ENCODE results near the gene CYP2B6. TPM values are rescaled to one million over a fixed set of nuclear protein-coding genes. Genes with fewer than 3 reads are reported as not detected.

Gene CYP2B6
- total and polyA plus RNA-seq, 2 experiments from 2014 or later = 3.9 to 8.4 TPM

GRCh38 chr19:41025871-41026270, 34.8 kb downstream of the CYP2B6 start:
- DNase-seq (ENCODE audit: low spot score) = peak; percentile 56
- H4K20me1 ChIP-seq (replicated peaks; ENCODE audit: insufficient read depth) = no peaks in the 10 kb centered on the region
- no peaks in the 10 kb centered on the region; the same call in 1 of the 2 replicates for H3K4me1 ChIP-seq (ENCODE audit: insufficient read depth)
- no peak overlapping the region for H3K4me3 Mint-ChIP-seq
- no peak overlapping the region for H3K27ac Mint-ChIP-seq
- peak overlapping the region; percentile 99 for H2AFZ ChIP-seq
- no peaks in the 10 kb centered on the region for H3K36me3 ChIP-seq (ENCODE audit: insufficient read depth)
- peak; percentile 78 for ATAC-seq
- H3K27ac ChIP-seq (ENCODE audit: low read depth) = no peak overlapping the region
- H3K4me3 ChIP-seq = peak overlapping the region; percentile 45
- no peaks in the 10 kb centered on the region for H3K9me2 ChIP-seq (ENCODE audit: insufficient read depth)
- TF ChIP-seq CTCF (conservative IDR thresholded peaks at IDR 0.05; ENCODE audit: low read depth in 2 of 2) (peak; percentile 24 to 57; a peak in 3 of 4 replicates), JUNB (IDR thresholded peaks at IDR 0.05; ENCODE audit: unreplicated experiment) (no peak)
- H3K79me2 ChIP-seq (replicated peaks; ENCODE audit: insufficient read depth) = no peaks in the 10 kb centered on the region
- peak overlapping the region; percentile 73 for H3K4me2 ChIP-seq
- H3K36me3 Mint-ChIP-seq (ENCODE audit: low read depth) = no peaks in the 10 kb centered on the region; the same call in 2 of the 3 replicates
- peaks cover 2% of the 10 kb centered on the region for H3K4me1 Mint-ChIP-seq
- H3K9me3 Mint-ChIP-seq = no peaks in the 10 kb centered on the region; the same call in 2 of the 3 replicates
- peaks cover 11% of the 10 kb centered on the region for H3K27me3 Mint-ChIP-seq (ENCODE audit: insufficient read depth, low read depth, poor library complexity)
- peaks cover 12% of the 10 kb centered on the region for H3K27me3 ChIP-seq (ENCODE audit: insufficient read depth)
- H3F3A ChIP-seq (replicated peaks; ENCODE audit: low read depth) = no peaks in the 10 kb centered on the region

DNA sequence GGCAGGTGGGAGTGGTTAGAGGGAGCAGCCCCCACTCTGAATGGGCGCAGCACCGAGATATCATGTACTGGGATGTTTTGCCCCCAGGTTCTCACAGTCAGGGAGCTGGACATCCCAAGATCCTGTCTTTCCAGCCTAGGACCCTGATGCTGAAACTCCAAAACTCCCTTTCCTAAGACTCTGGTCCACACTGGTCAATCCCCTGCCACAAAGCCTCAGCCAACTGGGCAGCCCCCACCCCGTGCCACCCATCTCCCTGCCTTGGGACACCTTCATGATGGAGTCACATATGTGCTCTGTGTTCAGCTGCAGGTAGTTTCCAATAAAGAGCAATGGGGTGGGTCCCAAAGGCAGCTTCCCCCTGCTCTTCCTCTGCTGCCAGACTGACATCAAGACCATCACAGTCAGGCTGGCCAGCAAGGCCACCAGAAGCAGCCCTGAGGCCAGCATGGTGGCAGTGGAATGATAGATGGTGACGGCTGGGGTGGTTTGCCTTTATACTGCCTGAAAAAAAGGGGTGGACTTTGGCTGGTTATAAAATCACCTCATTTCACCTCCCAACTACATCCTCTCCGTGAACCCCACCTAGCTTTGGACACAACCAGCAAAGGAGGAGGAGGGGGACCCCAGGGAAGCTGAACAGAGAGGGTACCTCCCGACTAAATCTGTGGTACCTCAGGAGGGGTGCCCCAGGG, 36.3 kb downstream of the CYP2B6 start:
- H3K4me1 ChIP-seq (ENCODE audit: insufficient read depth) = no peaks in the 10 kb centered on the region; the same call in 1 of the 2 replicates
- no peaks in the 10 kb centered on the region for H3K9me2 ChIP-seq (ENCODE audit: insufficient read depth)
- no peak for ATAC-seq
- H3K27me3 ChIP-seq (ENCODE audit: insufficient read depth) = peaks cover 12% of the 10 kb centered on the region
- Mint-ChIP-seq H3K4me1 (peaks cover 3% of the 10 kb centered on the region), H3K36me3 (ENCODE audit: low read depth) (no peaks in the 10 kb centered on the region; the same call in 2 of the 3 replicates), H3K27me3 (ENCODE audit: insufficient read depth, low read depth, poor library complexity) (peaks cover 11% of the 10 kb centered on the region), H3K4me3 (no peak overlapping the region), H3K27ac (no peak overlapping the region), H3K9me3 (peaks cover 5% of the 10 kb centered on the region; the same call in 1 of the 3 replicates)
- no peak for DNase-seq (ENCODE audit: low spot score)
- H3K27ac ChIP-seq (ENCODE audit: low read depth) = no peak overlapping the region
- H4K20me1 ChIP-seq (replicated peaks; ENCODE audit: insufficient read depth) = no peaks in the 10 kb centered on the region
- no peak overlapping the region for H2AFZ ChIP-seq
- no peak overlapping the region for H3K4me2 ChIP-seq
- H3K36me3 ChIP-seq (ENCODE audit: insufficient read depth) = no peaks in the 10 kb centered on the region
- no peaks in the 10 kb centered on the region for H3K79me2 ChIP-seq (replicated peaks; ENCODE audit: insufficient read depth)
- no peaks in the 10 kb centered on the region for H3F3A ChIP-seq (replicated peaks; ENCODE audit: low read depth)
- H3K4me3 ChIP-seq = no peak overlapping the region
- TF ChIP-seq, protein P1, sequence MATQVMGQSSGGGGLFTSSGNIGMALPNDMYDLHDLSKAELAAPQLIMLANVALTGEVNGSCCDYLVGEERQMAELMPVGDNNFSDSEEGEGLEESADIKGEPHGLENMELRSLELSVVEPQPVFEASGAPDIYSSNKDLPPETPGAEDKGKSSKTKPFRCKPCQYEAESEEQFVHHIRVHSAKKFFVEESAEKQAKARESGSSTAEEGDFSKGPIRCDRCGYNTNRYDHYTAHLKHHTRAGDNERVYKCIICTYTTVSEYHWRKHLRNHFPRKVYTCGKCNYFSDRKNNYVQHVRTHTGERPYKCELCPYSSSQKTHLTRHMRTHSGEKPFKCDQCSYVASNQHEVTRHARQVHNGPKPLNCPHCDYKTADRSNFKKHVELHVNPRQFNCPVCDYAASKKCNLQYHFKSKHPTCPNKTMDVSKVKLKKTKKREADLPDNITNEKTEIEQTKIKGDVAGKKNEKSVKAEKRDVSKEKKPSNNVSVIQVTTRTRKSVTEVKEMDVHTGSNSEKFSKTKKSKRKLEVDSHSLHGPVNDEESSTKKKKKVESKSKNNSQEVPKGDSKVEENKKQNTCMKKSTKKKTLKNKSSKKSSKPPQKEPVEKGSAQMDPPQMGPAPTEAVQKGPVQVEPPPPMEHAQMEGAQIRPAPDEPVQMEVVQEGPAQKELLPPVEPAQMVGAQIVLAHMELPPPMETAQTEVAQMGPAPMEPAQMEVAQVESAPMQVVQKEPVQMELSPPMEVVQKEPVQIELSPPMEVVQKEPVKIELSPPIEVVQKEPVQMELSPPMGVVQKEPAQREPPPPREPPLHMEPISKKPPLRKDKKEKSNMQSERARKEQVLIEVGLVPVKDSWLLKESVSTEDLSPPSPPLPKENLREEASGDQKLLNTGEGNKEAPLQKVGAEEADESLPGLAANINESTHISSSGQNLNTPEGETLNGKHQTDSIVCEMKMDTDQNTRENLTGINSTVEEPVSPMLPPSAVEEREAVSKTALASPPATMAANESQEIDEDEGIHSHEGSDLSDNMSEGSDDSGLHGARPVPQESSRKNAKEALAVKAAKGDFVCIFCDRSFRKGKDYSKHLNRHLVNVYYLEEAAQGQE (IDR thresholded peaks at IDR 0.05; ENCODE audit: unreplicated experiment) = no peak
- TF ChIP-seq POLR2AphosphoS5 (IDR thresholded peaks at IDR 0.05; ENCODE audit: low read depth) (no peak), CTCF (conservative IDR thresholded peaks at IDR 0.05; ENCODE audit: low read depth in 2 of 2) (no peak), STAT1 (IDR thresholded peaks at IDR 0.05; ENCODE audit: unreplicated experiment) (no peak), CREB1 (CRISPR knock-in tag; IDR thresholded peaks at IDR 0.05; ENCODE audit: low read depth) (no peak)
